HG03457 (cell line): ENCODE measurements around the gene DNMT3L.
"Not testable (repeated sequence)": the region's sequence is repeated elsewhere in the genome, so short reads cannot be mapped to it uniquely, and the experiment has no call there.

Experiments used
- ATAC-seq: cut with Tn5 transposase; IDR thresholded peaks from one replicate; pipeline ENCODE4 v1.9.1; 2021; ENCODE audit warnings: moderate number of reproducible peaks; ENCODE audit not compliant: unreplicated experiment

DNMT3L gene

DNA sequence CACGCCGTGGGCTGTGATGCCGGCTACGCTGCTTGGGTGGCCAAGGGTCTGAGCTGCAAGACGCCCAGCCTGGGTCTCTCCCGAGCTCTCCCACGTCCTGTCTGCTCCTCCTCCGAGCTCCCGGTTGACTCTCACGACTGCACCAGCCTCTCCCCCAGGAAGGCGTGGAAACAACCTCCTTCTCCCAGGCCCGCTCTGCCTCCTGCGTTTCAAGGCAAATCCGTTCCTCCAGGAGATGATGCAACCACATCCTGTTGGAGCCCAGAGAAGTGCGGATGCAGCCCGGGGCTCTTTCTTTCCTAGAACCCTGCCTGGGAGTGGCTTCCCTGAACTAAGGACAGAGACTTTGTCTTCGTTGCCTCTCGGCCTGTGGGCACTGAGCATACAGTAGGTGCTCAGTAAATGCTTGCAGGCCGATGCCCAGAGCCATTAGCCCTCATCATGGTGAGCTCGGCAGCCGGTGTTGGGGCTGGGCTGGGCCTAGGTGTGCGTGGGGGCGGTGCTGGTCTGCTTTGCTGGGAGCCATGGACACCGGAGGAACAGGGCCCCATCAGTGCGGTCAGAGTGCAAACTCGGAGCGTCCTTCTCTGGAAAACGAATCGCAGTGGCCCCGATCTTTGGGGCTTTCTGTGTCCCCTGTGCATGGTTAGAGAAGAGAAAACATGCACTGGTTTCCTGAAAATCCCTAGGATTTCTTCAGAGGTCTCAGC is 59.0 kb downstream of the DNMT3L start:
- not testable (repeated sequence) for ATAC-seq

GRCh38 chr21:44199997-44200396 is 61.7 kb downstream of the DNMT3L start:
- not testable (repeated sequence) for ATAC-seq

DNA sequence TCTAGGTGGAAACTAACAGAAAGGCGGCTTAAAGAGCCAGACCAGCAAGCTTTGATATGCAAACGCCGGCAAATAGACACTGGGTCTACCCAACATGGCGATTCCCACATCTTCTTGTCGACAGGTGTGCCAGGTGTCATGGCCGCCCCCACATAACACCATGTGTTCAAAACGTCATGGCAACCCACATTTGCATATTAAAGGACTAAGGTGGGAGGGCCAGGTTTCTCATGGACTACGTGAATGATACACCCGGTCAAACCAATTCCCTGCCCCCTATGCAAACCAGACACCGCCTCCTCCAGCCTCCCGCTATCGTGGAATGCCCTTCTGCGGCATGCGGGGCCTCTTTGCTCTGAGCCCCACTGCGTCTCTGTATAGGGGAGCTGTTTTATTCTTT is 62.2 kb downstream of the DNMT3L start:
- no peak for ATAC-seq

GRCh38 chr21:44197156-44197516 is 64.6 kb downstream of the DNMT3L start:
- ATAC-seq: not testable (repeated sequence)
